Raji (cell line): ENCODE data around the gene GBP4.

Experiments
- POLR2A ChIP-seq: IDR thresholded peaks from 2 replicates; pipeline ENCODE4 v1.6.1; 2011; ENCODE audit warnings: low read depth, low read length, control low read depth; ENCODE audit not compliant: insufficient read depth

GBP4 gene, protein sequence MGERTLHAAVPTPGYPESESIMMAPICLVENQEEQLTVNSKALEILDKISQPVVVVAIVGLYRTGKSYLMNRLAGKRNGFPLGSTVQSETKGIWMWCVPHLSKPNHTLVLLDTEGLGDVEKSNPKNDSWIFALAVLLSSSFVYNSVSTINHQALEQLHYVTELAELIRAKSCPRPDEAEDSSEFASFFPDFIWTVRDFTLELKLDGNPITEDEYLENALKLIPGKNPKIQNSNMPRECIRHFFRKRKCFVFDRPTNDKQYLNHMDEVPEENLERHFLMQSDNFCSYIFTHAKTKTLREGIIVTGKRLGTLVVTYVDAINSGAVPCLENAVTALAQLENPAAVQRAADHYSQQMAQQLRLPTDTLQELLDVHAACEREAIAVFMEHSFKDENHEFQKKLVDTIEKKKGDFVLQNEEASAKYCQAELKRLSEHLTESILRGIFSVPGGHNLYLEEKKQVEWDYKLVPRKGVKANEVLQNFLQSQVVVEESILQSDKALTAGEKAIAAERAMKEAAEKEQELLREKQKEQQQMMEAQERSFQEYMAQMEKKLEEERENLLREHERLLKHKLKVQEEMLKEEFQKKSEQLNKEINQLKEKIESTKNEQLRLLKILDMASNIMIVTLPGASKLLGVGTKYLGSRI

DNA sequence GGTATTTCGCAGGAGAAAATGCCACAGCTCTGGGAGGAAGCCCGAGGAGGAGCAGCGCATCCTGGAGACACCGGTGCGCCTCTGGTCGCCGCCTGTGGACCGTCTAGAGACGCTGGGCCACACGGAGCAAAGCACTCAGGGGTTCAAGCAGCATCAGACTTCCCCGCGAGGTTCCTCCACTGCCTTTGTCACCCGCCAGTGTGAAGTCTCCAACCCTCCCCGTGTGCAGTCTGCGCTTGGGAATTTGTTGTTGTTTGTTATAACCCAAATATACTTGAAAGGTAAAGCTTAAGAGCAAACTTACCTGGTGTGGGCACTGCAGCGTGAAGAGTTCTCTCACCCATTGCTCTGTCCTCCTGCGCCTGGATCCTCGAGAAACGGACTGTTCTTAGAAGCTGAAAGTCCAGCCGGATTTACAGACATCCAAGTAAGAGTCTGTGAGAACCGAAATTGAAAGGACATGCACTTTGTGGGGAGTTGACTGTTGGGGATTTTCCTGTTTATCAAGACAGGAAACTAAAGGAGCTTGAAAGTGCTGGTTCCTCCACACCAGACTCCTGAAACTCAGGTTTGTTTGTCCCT lies at the start of gene GBP4:
Gene GBP4, minus strand, starts transcription at position 452 of the 582 bp plus-strand sequence. Its CDS starts 108 bp downstream, at position 344.
- no peak for TF ChIP-seq POLR2A

DNA sequence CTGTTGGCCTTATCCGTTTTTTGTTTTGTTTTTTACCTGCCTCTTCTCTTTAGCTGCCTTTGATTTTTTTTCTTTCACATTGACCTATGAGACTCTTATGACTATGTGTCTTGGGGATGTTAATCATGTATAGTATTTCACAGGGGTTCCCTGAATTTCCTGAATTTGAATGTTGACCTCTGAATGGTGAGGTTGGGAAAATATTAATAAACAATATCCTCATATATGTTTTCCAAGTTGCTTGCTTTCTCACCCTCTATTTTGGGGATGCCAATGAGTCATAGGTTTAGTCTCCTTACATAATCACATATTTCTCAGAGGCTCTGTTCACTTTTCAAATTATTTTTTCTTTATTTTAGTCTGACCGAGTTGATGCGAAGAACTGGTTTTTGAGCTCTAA lies 44.3 kb upstream of the GBP4 start:
- no peak for TF ChIP-seq POLR2A

DNA sequence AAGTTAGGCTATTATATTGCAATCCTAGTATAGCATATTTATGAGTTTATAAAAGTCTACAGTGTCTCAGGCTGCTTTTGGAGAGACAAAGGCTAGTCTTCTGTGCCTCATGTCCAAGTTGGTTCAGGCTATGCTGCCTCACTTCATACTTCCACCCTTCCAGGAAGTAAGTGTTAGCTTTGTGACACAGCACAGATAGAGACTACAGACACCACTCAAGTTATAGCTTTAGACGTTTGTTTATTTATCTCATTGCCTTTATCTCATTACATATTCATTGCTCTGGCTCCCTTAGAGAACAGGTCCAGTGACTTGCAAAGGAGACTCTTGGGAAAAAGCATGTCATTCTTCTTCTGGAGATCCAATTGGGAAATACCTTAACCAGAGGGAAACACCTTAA lies 22.6 kb upstream of the GBP4 start:
- no peak for TF ChIP-seq POLR2A

DNA sequence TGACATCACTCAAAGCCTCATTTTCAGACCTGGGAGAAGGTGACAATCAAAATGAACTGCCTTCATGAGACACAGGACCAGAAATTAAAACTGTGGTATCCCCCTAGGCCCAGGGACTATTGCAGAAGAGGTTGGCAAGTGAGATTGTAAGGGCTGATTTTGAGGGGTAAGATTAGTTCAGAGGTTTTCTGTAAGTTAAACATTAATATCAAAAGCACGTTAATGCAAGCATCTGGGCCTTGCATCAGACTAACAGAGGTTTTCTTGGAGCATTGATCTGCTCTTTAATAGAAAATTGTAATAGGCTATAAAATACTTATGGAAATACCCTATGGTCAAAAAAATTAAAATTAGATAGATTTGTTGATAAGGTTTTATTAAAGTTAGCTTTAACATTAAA lies 14.6 kb upstream of the GBP4 start:
- no peak for TF ChIP-seq POLR2A

DNA sequence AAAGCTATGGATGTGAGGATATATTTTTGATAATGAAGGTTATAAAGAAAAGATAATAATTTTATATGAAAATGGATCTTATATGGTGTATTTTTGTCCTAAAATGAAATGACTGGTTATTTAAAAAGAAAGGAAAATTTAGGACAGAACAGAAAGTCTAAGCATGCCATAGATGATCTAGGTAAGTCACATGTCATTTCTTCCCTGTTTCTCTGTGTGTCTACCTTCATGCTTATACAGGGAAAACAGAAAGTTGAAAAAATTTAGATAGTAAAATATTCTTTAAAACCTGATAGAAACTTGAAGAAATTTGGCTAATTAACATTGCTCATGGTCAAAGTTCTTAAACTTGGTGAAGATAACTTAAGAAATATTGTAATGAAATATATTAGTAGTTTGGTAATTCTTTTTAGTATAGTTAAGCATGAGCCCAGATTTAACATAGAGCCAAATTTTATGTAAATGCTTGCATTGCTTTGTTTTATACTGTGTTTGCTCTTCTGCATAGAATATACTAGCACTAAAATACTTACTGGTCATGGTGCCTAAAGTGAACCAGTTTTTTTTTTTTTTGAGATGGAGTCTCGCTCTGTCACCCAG lies 12.4 kb upstream of the GBP4 start:
- TF ChIP-seq POLR2A: no peak

DNA sequence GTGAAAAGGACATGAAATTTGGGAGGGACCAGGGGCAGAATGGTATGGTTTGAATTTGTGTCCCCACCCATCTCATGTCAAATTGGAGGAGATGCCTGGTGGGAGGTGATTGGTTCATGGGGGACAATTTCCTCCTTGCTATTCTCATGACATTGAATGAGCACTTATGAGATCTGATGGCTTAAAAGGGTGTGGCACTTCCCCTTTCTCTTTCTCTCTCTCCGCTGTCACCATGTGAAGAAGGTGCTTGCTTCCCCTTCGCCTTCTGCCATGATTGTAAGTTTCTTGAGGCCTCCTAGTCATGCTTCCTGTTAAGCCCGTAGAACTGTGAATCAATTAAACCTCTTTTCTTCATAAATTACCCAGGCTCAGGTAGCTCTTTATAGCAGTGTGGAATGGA lies 7.6 kb upstream of the GBP4 start:
- TF ChIP-seq POLR2A: no peak

DNA sequence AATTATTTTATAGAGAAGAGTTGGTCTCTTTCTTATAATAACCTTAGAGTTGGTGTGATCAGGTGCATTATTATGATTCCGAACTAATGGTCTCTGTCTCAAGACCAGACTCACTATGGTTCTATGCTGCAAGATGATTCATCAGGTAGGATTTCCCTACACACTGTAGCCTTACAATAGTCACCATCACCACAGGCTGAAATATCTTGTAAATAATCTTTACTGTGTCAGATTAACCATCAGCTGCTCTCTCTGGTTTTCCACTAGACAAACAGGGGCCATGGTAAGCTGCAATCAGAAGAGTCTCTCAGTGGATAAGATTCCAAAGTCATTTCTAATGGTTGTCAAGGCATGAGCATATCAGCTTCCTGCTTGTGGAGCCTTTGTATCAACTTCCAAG lies 4.4 kb upstream of the GBP4 start:
- TF ChIP-seq POLR2A: no peak

DNA sequence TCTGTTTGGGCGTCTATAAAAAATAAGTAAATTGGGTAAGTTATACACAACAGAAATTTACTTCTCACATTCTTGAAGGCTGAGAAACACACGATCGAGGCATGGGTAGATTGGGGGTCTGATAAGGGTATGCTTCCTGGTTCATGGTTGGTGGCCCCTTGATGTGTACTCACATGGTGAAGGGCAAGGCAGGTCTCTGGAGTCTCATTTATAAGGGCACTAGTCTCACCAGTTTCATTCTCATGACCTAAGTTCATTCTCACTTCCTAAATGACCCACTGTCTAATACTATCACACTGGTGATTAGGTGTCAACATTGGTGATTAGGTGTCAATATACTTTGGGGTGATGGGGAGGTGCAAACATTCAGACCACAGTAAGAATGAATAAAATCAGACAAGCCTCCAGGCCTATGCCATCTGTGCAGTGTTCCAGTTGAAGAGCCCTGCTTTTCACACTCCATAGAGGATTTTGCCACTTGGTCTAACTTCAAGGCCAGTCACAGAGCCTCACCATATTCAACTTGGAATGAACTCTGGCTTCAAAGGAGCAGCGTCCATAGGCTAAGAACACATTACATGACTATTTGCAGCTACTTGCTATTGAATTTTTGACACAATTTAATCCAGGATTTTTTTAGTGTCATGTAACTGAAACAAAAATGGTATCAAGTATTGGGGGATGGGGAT lies 2.5 kb upstream of the GBP4 start:
- TF ChIP-seq POLR2A: no peak

DNA sequence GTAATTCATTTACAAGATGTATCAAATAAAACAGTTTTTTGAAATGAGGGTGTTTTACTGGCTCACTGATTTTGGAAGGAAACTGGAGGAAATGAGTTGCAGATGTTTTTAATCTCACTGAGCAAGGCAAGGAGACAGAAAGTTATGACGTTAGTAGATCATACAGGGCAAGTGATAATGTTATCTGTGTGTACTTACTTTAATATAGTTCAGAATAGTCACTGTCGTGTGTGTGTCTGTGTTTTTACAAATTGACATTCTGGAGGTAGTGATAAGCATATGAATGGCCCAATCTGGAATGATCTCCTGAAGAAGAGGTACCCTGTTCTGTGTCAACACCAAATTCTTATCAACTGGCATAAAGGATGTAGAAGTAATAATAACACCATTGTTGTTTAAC lies 1.9 kb upstream of the GBP4 start:
- TF ChIP-seq POLR2A: no peak

DNA sequence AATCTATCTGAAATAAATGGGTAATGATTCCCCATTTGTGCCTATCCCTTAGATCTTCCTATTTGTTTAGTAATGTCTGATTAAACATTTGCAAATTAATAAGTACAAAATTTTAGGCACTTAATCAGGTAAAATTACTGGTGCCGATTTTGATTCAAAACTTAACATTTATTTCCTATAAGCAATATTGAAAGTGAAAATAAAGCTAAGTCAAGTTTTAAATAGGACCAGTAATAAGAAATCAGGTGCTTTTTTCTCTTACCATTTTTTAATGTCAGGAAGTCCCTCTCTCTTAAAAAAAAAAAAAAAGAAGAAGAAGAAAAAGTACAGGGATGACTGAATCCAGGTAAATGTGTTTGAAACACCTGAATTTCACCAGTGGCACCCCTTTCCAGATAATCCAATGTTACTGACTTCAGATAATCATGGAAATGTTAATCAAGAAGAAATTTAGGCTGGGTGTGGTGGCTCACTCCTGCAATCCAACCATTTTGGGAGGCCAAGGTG lies 836 bp upstream of the GBP4 start:
- TF ChIP-seq POLR2A: no peak

DNA sequence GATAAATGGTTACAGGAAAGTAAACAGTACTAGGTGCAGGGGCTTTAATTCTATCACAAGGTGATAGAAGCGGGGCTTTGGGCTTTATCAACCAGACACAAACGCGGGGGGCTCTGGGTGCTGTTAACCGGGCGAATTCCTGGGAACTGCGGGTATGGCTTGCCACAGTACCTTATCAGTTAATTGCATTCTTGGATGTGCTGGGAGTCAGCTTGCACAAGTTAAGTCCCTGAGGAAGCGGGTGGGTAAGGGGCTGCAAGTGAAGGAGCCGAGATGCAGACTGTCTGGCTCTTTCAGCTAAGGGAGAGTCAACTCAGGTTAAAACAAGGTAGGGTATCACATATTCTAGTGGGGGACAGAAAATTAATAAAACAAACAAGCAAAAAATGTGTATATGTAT lies 661 bp downstream of the GBP4 start:
- no peak for TF ChIP-seq POLR2A

DNA sequence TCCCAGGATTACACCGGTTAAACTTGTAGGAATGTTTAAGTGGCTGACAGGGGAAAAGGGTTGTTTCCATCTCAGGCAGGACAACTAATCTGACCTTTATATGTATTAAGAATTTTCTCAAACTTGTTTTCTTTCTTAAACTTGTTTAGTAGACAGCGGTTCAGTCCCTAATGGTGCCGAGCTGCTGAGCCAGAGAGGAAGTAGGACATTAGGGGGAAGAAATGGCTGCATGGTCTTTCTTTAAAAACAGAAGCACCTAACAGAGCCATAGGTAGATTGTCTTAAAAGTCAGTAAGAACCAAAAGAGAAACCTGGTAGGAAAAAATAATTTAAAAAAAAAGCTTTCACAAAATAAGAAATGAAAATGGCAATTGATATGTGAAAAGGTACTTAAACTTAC lies 3.3 kb downstream of the GBP4 start:
- no peak for TF ChIP-seq POLR2A

DNA sequence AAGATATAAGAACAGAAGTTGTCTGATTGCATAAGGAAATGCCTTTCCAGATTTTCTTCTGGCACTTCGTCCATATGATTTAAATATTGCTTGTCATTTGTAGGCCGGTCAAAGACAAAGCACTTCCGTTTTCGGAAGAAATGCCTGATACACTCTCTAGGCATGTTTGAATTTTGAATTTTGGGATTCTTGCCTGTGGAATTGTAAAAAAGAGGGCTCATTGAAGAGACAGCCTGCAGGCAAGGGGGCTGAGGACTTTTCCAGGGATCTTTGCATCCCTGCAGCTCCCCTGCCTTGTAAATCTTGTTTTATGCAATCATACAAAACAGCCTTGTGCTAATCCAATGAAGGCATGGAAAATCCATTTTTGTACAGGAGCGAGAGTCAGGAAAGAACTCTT lies 7.4 kb downstream of the GBP4 start:
- TF ChIP-seq POLR2A: no peak

DNA sequence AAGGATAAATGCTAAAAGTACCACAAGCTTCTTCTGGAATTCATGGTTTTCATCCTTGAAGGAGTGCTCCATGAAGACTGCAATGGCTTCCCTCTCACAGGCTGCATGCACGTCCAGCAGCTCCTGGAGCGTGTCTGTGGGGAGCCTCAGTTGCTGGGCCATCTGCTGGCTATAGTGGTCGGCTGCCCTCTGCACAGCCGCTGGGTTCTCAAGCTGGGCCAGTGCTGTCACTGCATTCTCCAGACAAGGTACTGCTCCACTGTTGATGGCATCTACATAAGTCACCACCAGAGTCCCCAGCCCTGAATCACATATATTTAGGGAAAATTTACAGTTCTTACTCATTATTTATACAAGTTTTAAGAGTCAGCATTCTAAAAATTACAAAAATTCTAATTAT lies 8.7 kb downstream of the GBP4 start:
- TF ChIP-seq POLR2A: no peak

DNA sequence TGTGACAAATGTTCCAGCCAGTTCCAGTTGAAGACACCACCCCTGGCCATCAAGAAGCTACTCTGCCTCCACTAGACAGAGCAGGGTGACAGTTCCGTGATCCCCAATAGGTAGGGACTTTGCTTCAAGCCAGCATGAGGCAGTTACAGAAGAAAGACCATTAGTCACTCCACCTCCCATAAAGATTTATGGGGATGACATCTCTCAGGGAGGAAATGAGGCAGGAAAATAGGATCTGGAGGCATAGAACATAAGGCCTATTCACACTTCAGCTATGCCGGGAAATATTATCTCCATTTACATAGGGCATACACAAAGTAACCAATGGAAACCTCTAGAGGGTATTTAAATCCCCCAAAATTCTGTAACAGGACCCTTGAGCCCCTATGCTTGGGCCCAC lies 19.4 kb downstream of the GBP4 start:
- TF ChIP-seq POLR2A: no peak

DNA sequence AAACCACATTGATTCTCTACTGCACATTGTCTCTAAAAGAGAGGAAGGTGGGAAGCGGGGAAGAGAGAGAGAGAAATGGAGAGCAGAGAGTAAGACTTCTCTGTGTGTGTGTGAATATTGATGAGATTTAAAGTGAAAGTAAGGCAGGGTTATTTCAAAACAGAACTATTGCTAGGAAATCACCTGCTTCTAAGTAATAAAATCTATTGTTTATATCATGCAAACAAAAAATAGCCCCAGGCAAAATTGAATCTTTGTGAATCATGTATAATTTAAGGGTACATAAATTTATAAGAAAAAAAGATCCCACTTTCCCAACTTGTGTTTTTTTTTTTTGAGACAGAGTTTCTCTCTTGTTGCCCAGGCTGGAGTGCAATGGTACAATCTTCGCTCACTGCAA lies 21.8 kb downstream of the GBP4 start:
- TF ChIP-seq POLR2A: no peak
